HepG2 (cell line): ENCODE data around the gene GSTP1. TPM values are rescaled to one million over a fixed set of nuclear protein-coding genes. Genes with fewer than 3 reads are reported as not detected.

ENCODE experiments used
- ARID5B ChIP-seq: IDR thresholded peaks from 2 replicates; pipeline ENCODE4 v1.4.0; 2020; ENCODE audit warnings: mild to moderate bottlenecking, missing genetic modification reagents
- GABPA ChIP-seq, 2 experiments: IDR thresholded peaks; 2 replicates each; pipeline ENCODE4 v1.6.1; 2011 to 2016; ENCODE audit warnings: low read depth in 2 of 2, low read length in 1 of 2, missing biosample characterization in 1 of 2, missing genetic modification characterization in 1 of 2
- HDAC1 ChIP-seq: sonication (generic); formaldehyde crosslinking; IDR thresholded peaks from 2 replicates; pipeline ENCODE4 v1.5.1; 2020; ENCODE audit warnings: mild to moderate bottlenecking, missing genetic modification reagents
- MED13 ChIP-seq: sonication (generic); formaldehyde crosslinking; IDR thresholded peaks from 2 replicates; pipeline ENCODE4 v1.5.0; 2020; ENCODE audit warnings: missing genetic modification reagents
- MTF2 ChIP-seq: sonication (generic); formaldehyde crosslinking; IDR thresholded peaks from 2 replicates; pipeline ENCODE4 v1.5.0; 2020; ENCODE audit warnings: missing genetic modification reagents, borderline replicate concordance
- NFE2 ChIP-seq: sonication (generic); formaldehyde crosslinking; IDR thresholded peaks from 2 replicates; pipeline ENCODE4 v1.4.0; 2020; ENCODE audit warnings: missing genetic modification reagents
- NR0B2 ChIP-seq: sonication (generic); formaldehyde crosslinking; IDR thresholded peaks from 2 replicates; pipeline ENCODE4 v1.4.0; 2020; ENCODE audit warnings: mild to moderate bottlenecking, missing genetic modification reagents
- PRPF4 ChIP-seq: fragments of 200-400 bp; formaldehyde crosslinking; IDR thresholded peaks from 2 replicates; pipeline ENCODE4 v1.6.1; 2016; ENCODE audit warnings: low read length, low read depth; ENCODE audit not compliant: poor library complexity, severe bottlenecking
- SIX1 ChIP-seq: sonication (generic); formaldehyde crosslinking; IDR thresholded peaks from 2 replicates; pipeline ENCODE4 v1.4.0; 2020; ENCODE audit warnings: missing genetic modification reagents, borderline replicate concordance
- SNAPC5 ChIP-seq: sonication (generic); formaldehyde crosslinking; IDR thresholded peaks from 2 replicates; pipeline ENCODE4 v1.8.1; 2023; ENCODE audit warnings: mild to moderate bottlenecking, missing genetic modification reagents, borderline replicate concordance
- TCF7L2 ChIP-seq: IDR thresholded peaks from 2 replicates; pipeline ENCODE4 v1.6.1; 2011; ENCODE audit warnings: mild to moderate bottlenecking, low read depth, low read length, moderate library complexity
- ZMYM3 ChIP-seq: sonication (generic); formaldehyde crosslinking; IDR thresholded peaks from 2 replicates; pipeline ENCODE4 v1.5.1; 2020; ENCODE audit warnings: mild to moderate bottlenecking, missing genetic modification reagents
- ZNF326 ChIP-seq: sonication (generic); formaldehyde crosslinking; IDR thresholded peaks from 2 replicates; pipeline ENCODE4 v1.4.0; 2020; ENCODE audit warnings: missing genetic modification reagents, borderline replicate concordance
- ZNF629 ChIP-seq: sonication (generic); formaldehyde crosslinking; conservative IDR thresholded peaks from 2 replicates; pipeline ENCODE4 v1.5.0; 2020; ENCODE audit warnings: missing genetic modification reagents
- ZNF646 ChIP-seq: sonication (generic); formaldehyde crosslinking; IDR thresholded peaks from 2 replicates; pipeline ENCODE4 v1.9.0; 2021; ENCODE audit warnings: mild to moderate bottlenecking, missing genetic modification reagents
- polyA plus RNA-seq, 8 experiments: library from polyadenylated mRNA; depleted of rRNA in 3 of 8; stranded (reverse) in 7 of 8; unstranded in 1 of 8; fragments of >200 nt; fragmentation: Illumina TruSeq in 4 of 8; extraction: Trizol in 4 of 8; gene quantifications; 2 replicates each; pipeline versions ENCODE4 v1.2.1 to v1.2.3, GENCODE V29; 2011 to 2016; ENCODE audit warnings: low read depth in 4 of 8, missing spikeins in 1 of 8, mixed read lengths in 1 of 8; ENCODE audit not compliant: insufficient read depth in 1 of 8
- total RNA-seq, 5 experiments: library from RNA; depleted of rRNA; stranded (reverse); fragments of >200 nt; fragmentation: Illumina TruSeq; extraction: Trizol; gene quantifications; 2 replicates each; pipeline ENCODE4 v1.2.3, GENCODE V29; 2016; ENCODE audit warnings: low read depth in 1 of 5

Gene GSTP1
- total and polyA plus RNA-seq, 2 of the 13 experiments (the other 11 are each of a cell fraction or from before 2014, with no cell fraction given) = not detected

- TF ChIP-seq ZNF646 (CRISPR knock-in tag) (0 out of 2 replicates have a peak, but pooled peaks have one; percentile 4), TCF7L2 (no peak), ZNF326 (CRISPR knock-in tag) (no peak), HDAC1 (CRISPR knock-in tag) (peak; percentile 84), MED13 (peak; percentile 54; the same call in 1 of the 2 replicates), NFE2 (CRISPR knock-in tag) (no peak), SNAPC5 (no peak), NR0B2 (CRISPR knock-in tag) (no peak), ZNF629 (peak; percentile 98), GABPA (IDR thresholded peaks at IDR 0.05; ENCODE audit: low read depth, low read length) (no peak), GABPA (CRISPR knock-in tag; IDR thresholded peaks at IDR 0.05; ENCODE audit: low read depth) (no peak), ARID5B (CRISPR knock-in tag) (no peak; the same call in 1 of the 2 replicates), MTF2 (CRISPR knock-in tag) (no peak), ZMYM3 (CRISPR knock-in tag) (peak; percentile 96), SIX1 (no peak), PRPF4 (no peak)
Observed at GRCh38 chr11:67629386-67630227, 46.0 kb downstream of the GSTP1 start, which contains the start of gene NUDT8 (continued).
